K562 (cell line): ENCODE results near the gene EP300. TPM values are rescaled to one million over a fixed set of nuclear protein-coding genes. Genes with fewer than 3 reads are reported as not detected.
A peak's percentile ranks its signal among the peaks of the same experiment; 100 is the strongest.

Experiments used
- ATAC-seq: fragments of 200-7000 bp; cut with Tn5 transposase; 3 replicates; pipeline ENCODE4 v1.9.1; 2020; ENCODE audit warnings: moderate library complexity
- BruUV-seq: library from RNA; stranded (reverse); fragments of 400-500 nt; replicated peaks from 2 replicates; lab custom pipeline; 2021; lab: Mats Ljungman, UMichigan
- CTCF ChIA-PET: fragments of 300-600 bp; formaldehyde crosslinking; extraction: SDS; loops from one replicate; lab custom pipeline; 2021; ENCODE audit warnings: low intra/inter-chr PET ratio; lab: Yijun Ruan, JAX
- POLR2A ChIA-PET: fragments of 300-600, 350-650 bp; sonication (Branson Sonifier 250); formaldehyde crosslinking; extraction: SDS; loops from one replicate; lab custom pipeline; 2021; ENCODE audit warnings: antibody characterized with exemption, inconsistent platforms; lab: Yijun Ruan, JAX
- DNase-seq, 4 experiments: peaks; one replicate each; pipeline versions ENCODE4 v3.0.0 to v3.0.0-alpha.2; 2011 to 2018; ENCODE audit warnings: low spot score in 3 of 4, mixed read lengths in 3 of 4; ENCODE audit errors: extremely low read depth in 1 of 4
- FAIRE-seq: peaks from 2 replicates; lab custom pipeline; 2011; peaks lifted over from hg19 to GRCh38; lab: Jason Lieb, UNC
- H2AFZ ChIP-seq: 2 replicates; pipeline ENCODE4 v1.6.0; 2011; ENCODE audit warnings: low read depth, low read length, control low read depth, inconsistent platforms
- H3K27ac ChIP-seq: fragments of 200-600 bp; 3 replicates; pipeline ENCODE4 v1.8.0; 2011; ENCODE audit warnings: low read depth, mild to moderate bottlenecking, control low read depth, inconsistent platforms, low read length, moderate library complexity, mixed read lengths; ENCODE audit errors: extremely low read depth
- H3K27me3 ChIP-seq, 2 experiments: fragments of 300-600 bp in 1 of 2; 2 replicates in 1 of 2; 3 replicates in 1 of 2; pipeline versions ENCODE4 v1.6.0 to v1.8.0; 2011; ENCODE audit warnings: inconsistent platforms in 2 of 2, low read length in 2 of 2, mild to moderate bottlenecking in 1 of 2, mixed read lengths in 1 of 2, moderate library complexity in 1 of 2; ENCODE audit not compliant: control insufficient read depth in 2 of 2, insufficient read depth in 2 of 2
- H3K36me3 ChIP-seq: fragments of 300-600 bp; 3 replicates; pipeline ENCODE4 v1.8.0; 2011; ENCODE audit warnings: mild to moderate bottlenecking, low read length, inconsistent platforms; ENCODE audit not compliant: control insufficient read depth, insufficient read depth
- H3K4me1 ChIP-seq, 2 experiments: fragments of 200-600 bp in 1 of 2; replicated peaks in 1 of 2; 2 replicates in 1 of 2; 3 replicates in 1 of 2; pipeline versions ENCODE4 v1.5.1 to v1.8.0; 2011; ENCODE audit warnings: inconsistent platforms in 2 of 2, low read length in 2 of 2, mild to moderate bottlenecking in 1 of 2, mixed read lengths in 1 of 2, moderate library complexity in 1 of 2; ENCODE audit not compliant: control insufficient read depth in 2 of 2, insufficient read depth in 2 of 2
- H3K4me2 ChIP-seq: 2 replicates; pipeline ENCODE4 v1.6.1; 2011; ENCODE audit warnings: low read length, control low read depth, inconsistent platforms, mixed read lengths; ENCODE audit not compliant: insufficient read depth
- H3K4me3 ChIP-seq: fragments of 200-600 bp; sonication (generic), shearing (Covaris generic); 2 replicates; pipeline ENCODE4 v1.5.1; 2016; ENCODE audit warnings: control low read depth, inconsistent platforms
- H3K79me2 ChIP-seq: fragments of 200-600 bp; 3 replicates; pipeline ENCODE4 v1.8.0; 2011; ENCODE audit warnings: low read length, inconsistent platforms; ENCODE audit not compliant: control insufficient read depth, insufficient read depth
- H3K9ac ChIP-seq, 2 experiments: 2 replicates each; pipeline versions ENCODE4 v1.6.0 to v1.6.1; 2011; ENCODE audit warnings: low read depth in 2 of 2, low read length in 2 of 2, control low read depth in 1 of 2, inconsistent platforms in 1 of 2, mild to moderate bottlenecking in 1 of 2, mixed read lengths in 1 of 2; ENCODE audit not compliant: insufficient read depth in 1 of 2
- H3K9me1 ChIP-seq: one replicate; pipeline ENCODE4 v1.6.0; 2011; ENCODE audit warnings: inconsistent platforms, mild to moderate bottlenecking, low read length, moderate library complexity; ENCODE audit not compliant: control insufficient read depth, insufficient read depth
- H3K9me3 ChIP-seq: replicated peaks from 2 replicates; pipeline ENCODE4 v1.5.1; 2011; ENCODE audit warnings: low read depth, low read length, inconsistent platforms; ENCODE audit not compliant: control insufficient read depth, insufficient read depth
- H4K20me1 ChIP-seq: replicated peaks from 2 replicates; pipeline ENCODE4 v1.6.1; 2011; ENCODE audit warnings: low read length, inconsistent platforms, mixed read lengths; ENCODE audit not compliant: control insufficient read depth, insufficient read depth
- CBX3 ChIP-seq, 2 experiments: IDR thresholded peaks; 1 replicate in 1 of 2; 2 replicates in 1 of 2; pipeline ENCODE4 v1.6.1; 2012; ENCODE audit warnings: inconsistent platforms in 2 of 2, low read length in 2 of 2, borderline replicate concordance in 1 of 2, control low read depth in 1 of 2
- CEBPB ChIP-seq: fragments of 450-650 bp; IDR thresholded peaks from 2 replicates; pipeline ENCODE4 v1.6.1; 2016; ENCODE audit warnings: missing genetic modification characterization, missing compliant biosample characterization
- CHD1 ChIP-seq: fragments of 200-600 bp; sonication (generic); IDR thresholded peaks from one replicate; pipeline ENCODE4 v1.6.1; 2012; ENCODE audit warnings: mild to moderate bottlenecking, moderate library complexity, low read length, inconsistent platforms
- EHMT2 ChIP-seq: fragments of 450-650 bp; IDR thresholded peaks from 2 replicates; pipeline ENCODE4 v1.6.1; 2018; ENCODE audit warnings: antibody characterized with exemption
- KLF10 ChIP-seq: fragments of 250-450 bp; sonication (Bioruptor Pico); IDR thresholded peaks from 2 replicates; pipeline ENCODE4 v1.6.1; 2021; ENCODE audit warnings: matching md5 sums
- MIER1 ChIP-seq: fragments of 450-650 bp; IDR thresholded peaks from 2 replicates; pipeline ENCODE4 v1.6.1; 2016; ENCODE audit warnings: antibody characterized with exemption, mild to moderate bottlenecking, low read depth
- NR2F6 ChIP-seq: fragments of 450-650 bp; formaldehyde crosslinking; IDR thresholded peaks from 2 replicates; pipeline ENCODE4 v1.4.0; 2020; ENCODE audit warnings: mild to moderate bottlenecking
- RBBP5 ChIP-seq: fragments of 200-600 bp; sonication (generic); IDR thresholded peaks from 2 replicates; pipeline ENCODE4 v1.6.1; 2012; ENCODE audit warnings: borderline replicate concordance, mild to moderate bottlenecking, low read length, control low read depth, inconsistent platforms; ENCODE audit not compliant: insufficient read depth, poor library complexity, severe bottlenecking
- YY1 ChIP-seq, 3 experiments: IDR thresholded peaks; 2 replicates each; pipeline ENCODE4 v1.6.1; 2011; ENCODE audit warnings: low read length in 2 of 3, mild to moderate bottlenecking in 2 of 3, moderate library complexity in 2 of 3, borderline replicate concordance in 1 of 3, control low read depth in 1 of 3, low read depth in 1 of 3; ENCODE audit not compliant: insufficient read depth in 3 of 3, insufficient replicate concordance in 2 of 3, control insufficient read depth in 1 of 3, insufficient read length in 1 of 3; ENCODE audit errors: extremely low read depth in 1 of 3
- ZNF124 ChIP-seq: sonication (generic); formaldehyde crosslinking; IDR thresholded peaks from 2 replicates; pipeline ENCODE4 v1.8.1; 2022; ENCODE audit warnings: missing genetic modification reagents
- ZNF146 ChIP-seq: IDR thresholded peaks from one replicate; pipeline ENCODE4 v1.6.1; 2018; ENCODE audit warnings: missing compliant biosample characterization; ENCODE audit not compliant: unreplicated experiment
- ZNF609 ChIP-seq: sonication (generic); formaldehyde crosslinking; IDR thresholded peaks from 2 replicates; pipeline ENCODE4 v1.8.1; 2023; ENCODE audit warnings: missing genetic modification reagents, mild to moderate bottlenecking, borderline replicate concordance
- WGBS: fragments of 100-300 bp; shearing (Covaris generic); methylation state at CpG from one replicate; pipeline ENCODE4 v1.1.6; 2016; ENCODE audit warnings: low coverage, mixed read lengths; ENCODE audit not compliant: insufficient coverage; ENCODE audit errors: missing lambda C conversion rate; 5-methylcytosine and 5-hydroxymethylcytosine counted together
- in situ Hi-C: fragments of 300-500 bp; cut with MboI; formaldehyde crosslinking; loops from 4 replicates; pipeline ENCODE4 v1.15.0; 2018; ENCODE audit warnings: inconsistent platforms, mixed read lengths
- intact Hi-C: fragments of 100-400 bp; cut with micrococcal nuclease; formaldehyde crosslinking; loops from 2 replicates; pipeline ENCODE4 v1.14.2; 2022
- polyA plus RNA-seq, 8 experiments: library from polyadenylated mRNA; depleted of rRNA in 4 of 8; stranded (reverse) in 5 of 8; unstranded in 3 of 8; fragments of >200 nt; fragmentation: Nextera tagmentation in 2 of 8; fragmentation: Illumina TruSeq in 1 of 8; extraction: Ambion mirVana in 2 of 8; extraction: Trizol in 1 of 8; gene quantifications; 2 replicates each; pipeline versions ENCODE4 v1.2.1 to v1.2.3, GENCODE V29; 2011 to 2014; ENCODE audit warnings: inconsistent platforms in 1 of 8, missing spikeins in 1 of 8
- total RNA-seq, 7 experiments: library from RNA; depleted of rRNA in 6 of 7; stranded (reverse); fragments of >200 nt in 6 of 7; fragmentation: Illumina TruSeq in 2 of 7; extraction: Trizol in 2 of 7; gene quantifications; 2 replicates each; pipeline versions ENCODE4 v1.2.1 to v1.2.3, GENCODE V29; 2011 to 2021; ENCODE audit warnings: low replicate concordance in 1 of 7

The EP300 gene
- total and polyA plus RNA-seq, 9 of the 15 experiments (the other 6 are each of a cell fraction or from before 2014, with no cell fraction given): 2.2 to 28.6 (median 10.9) TPM

GRCh38 chr22:41091132-41092022 is 1.0 kb upstream of the EP300 start (continued):
- TF ChIP-seq ZNF124 (CRISPR knock-in tag): no peak
- TF ChIP-seq ZNF609 (CRISPR knock-in tag): no peak

GRCh38 chr22:41092847-41093411 is 537 bp downstream of the EP300 start:
- H3K4me1 ChIP-seq: peaks cover 12 to 13% of the 10 kb centered on the region in 2 experiments; a peak in 4 of 5 replicates
- DNase-seq: peak in 2 of 4 experiments; percentile 9 to 44
- FAIRE-seq: no peak
- H3K9me3 ChIP-seq: no peaks in the 10 kb centered on the region
- no peaks in the 10 kb centered on the region for H3K9me1 ChIP-seq
- POLR2A ChIA-PET: interaction anchor here (0.5 to 2.6 kb wide), 6 partner anchors 10 to 165 kb away, joined by 3 to 10 read pairs (median 3); no protein-coding TSS in a partner anchor
- H3K4me2 ChIP-seq: peak overlapping the region; percentile 82
- CTCF ChIA-PET: no interaction called here
- peak overlapping the region; percentile 68 for H3K4me3 ChIP-seq
- peaks cover 11% of the 10 kb centered on the region for H3K36me3 ChIP-seq
- H2AFZ ChIP-seq: no peak overlapping the region
- 0% methylated on average over 15 of the region's 31 CpGs for WGBS
- intact Hi-C loops (no loop called here), in situ Hi-C loops (no loop called here)
- H4K20me1 ChIP-seq: peaks cover 22% of the 10 kb centered on the region
- peak; percentile 12; the same call in 2 of the 3 replicates for ATAC-seq
- H3K27me3 ChIP-seq: no peaks in the 10 kb centered on the region
- no TSS peak for BruUV-seq
- H3K9ac ChIP-seq: peak overlapping the region; percentile 96 to 99
- H3K79me2 ChIP-seq: peaks cover 62% of the 10 kb centered on the region
- H3K27ac ChIP-seq: peak overlapping the region; percentile 99
- TF ChIP-seq KLF10 (no peak), NR2F6 (CRISPR knock-in tag) (no peak), YY1 (IDR thresholded peaks at IDR 0.05; ENCODE audit: borderline replicate concordance in 1 of 3, control insufficient read depth in 1 of 3, extremely low read depth in 1 of 3, insufficient read depth in 3 of 3, insufficient read length in 1 of 3, insufficient replicate concordance in 2 of 3, low read depth in 1 of 3, low read length in 2 of 3) (peak in 1 of 3 experiments; percentile 51), ZNF146 (CRISPR knock-in tag) (no peak), MIER1 (no peak), CHD1 (peak; percentile 47), CEBPB (tag) (peak; percentile 84), CBX3 (IDR thresholded peaks at IDR 0.05; ENCODE audit: borderline replicate concordance in 1 of 2, low read length in 2 of 2) (no peak), EHMT2 (no peak), RBBP5 (peak; percentile 2)
